Mucosa of descending colon (tissue), 3 donors: ENCODE results near the gene HMCN2. TPM values are rescaled to one million over a fixed set of nuclear protein-coding genes. Genes with fewer than 3 reads are reported as not detected.
"Not testable (repeated sequence)": the region's sequence is repeated elsewhere in the genome, so short reads cannot be mapped to it uniquely, and the experiment has no call there.

Experiments used
- ATAC-seq: fragments of 200-7000 bp; cut with Tn5 transposase; one replicate; pipeline ENCODE4 v1.9.1; 2020; ENCODE audit warnings: mild to moderate bottlenecking, moderate library complexity
- DNase-seq, 3 donors: peaks; one replicate each; pipeline ENCODE4 v3.0.0-alpha.2; 2020
- H3K36me3 ChIP-seq: fragments of 200-600 bp; one replicate; pipeline ENCODE4 v1.8.0; 2021; ENCODE audit warnings: low read depth, mild to moderate bottlenecking
- H3K4me1 ChIP-seq: fragments of 200-600 bp; one replicate; pipeline ENCODE4 v1.8.0; 2021; ENCODE audit warnings: low read depth, mild to moderate bottlenecking
- H3K4me3 ChIP-seq: fragments of 200-600 bp; one replicate; pipeline ENCODE4 v1.8.0; 2021; ENCODE audit warnings: mild to moderate bottlenecking
- H3K9me3 ChIP-seq: fragments of 200-600 bp; one replicate; pipeline ENCODE4 v1.8.0; 2021; ENCODE audit warnings: mild to moderate bottlenecking
- CTCF ChIP-seq: fragments of 200-600 bp; IDR thresholded peaks from one replicate; pipeline ENCODE4 v1.8.0; 2022; ENCODE audit warnings: antibody characterized with exemption, mild to moderate bottlenecking
- intact Hi-C, 2 donors: fragments of 100-400 bp; cut with DNase I in 1 of 2; cut with micrococcal nuclease in 1 of 2; formaldehyde crosslinking; loops; one replicate each; pipeline versions ENCODE4 v1.11.0 to v1.11.1; 2022; cut with DNase I, micrococcal nuclease
- total RNA-seq, 3 donors: library from RNA; stranded (reverse); fragmentation: NEBNext Ultra II Directional in 2 of 3; extraction: Animal tissue kit (Norgen Biotek cat#: 25700) in 2 of 3; gene quantifications; one replicate each; pipeline versions ENCODE4 v1.2.1 to v1.2.4, GENCODE V29; 2021 to 2023
- donor health status: DM: no; HTN: no; CAD: no; lungs with moderate emphysema.
- donor health status: DM: no; HTN: no; CAD: no.
- donor health status: DM: no; HTN: yes; CAD: no.

HMCN2 gene
- total RNA-seq, 3 donors from 2014 or later = 28.1 to 40.5 (median 33.2) TPM

- Histone ChIP-seq H3K9me3 (peaks cover 7% of the 10 kb centered on the region), H3K4me1 (peaks cover 11% of the 10 kb centered on the region), H3K36me3 (no peaks in the 10 kb centered on the region), H3K4me3 (no peak overlapping the region)
- no peak for DNase-seq
- no peak for TF ChIP-seq CTCF
- ATAC-seq = no peak
- intact Hi-C loops = no loop called here
These were observed 168.3 kb downstream of the HMCN2 start for GRCh38 chr9:130433947-130434262.

GRCh38 chr9:130434656-130435055 is 169.1 kb downstream of the HMCN2 start:
- H3K4me3 ChIP-seq, H3K36me3 ChIP-seq, H3K9me3 ChIP-seq, intact Hi-C loops, ATAC-seq, DNase-seq: not testable (repeated sequence)
- H3K4me1 ChIP-seq = peaks cover 11% of the 10 kb centered on the region

GRCh38 chr9:130437011-130437789 is 171.6 kb downstream of the HMCN2 start:
- DNase-seq (peak in 2 of 3 donors; percentile 17 to 19), ATAC-seq (no peak)
- peaks cover 14% of the 10 kb centered on the region for H3K9me3 ChIP-seq
- peaks cover 11% of the 10 kb centered on the region for H3K4me1 ChIP-seq
- TF ChIP-seq CTCF = no peak
- H3K4me3 ChIP-seq = no peak overlapping the region
- intact Hi-C loops = no loop called here
- no peaks in the 10 kb centered on the region for H3K36me3 ChIP-seq

- DNase-seq (peak in 2 of 3 donors; percentile 10 to 17), ATAC-seq (no peak)
- Histone ChIP-seq H3K4me1 (peaks cover 4% of the 10 kb centered on the region), H3K36me3 (no peaks in the 10 kb centered on the region), H3K9me3 (peaks cover 14% of the 10 kb centered on the region), H3K4me3 (no peak overlapping the region)
- intact Hi-C loops = no loop called here
- TF ChIP-seq CTCF = no peak
These were observed 172.9 kb downstream of the HMCN2 start for GRCh38 chr9:130438382-130438981.

- Histone ChIP-seq H3K4me3 (no peak overlapping the region), H3K9me3 (peaks cover 14% of the 10 kb centered on the region), H3K4me1 (peaks cover 8% of the 10 kb centered on the region), H3K36me3 (no peaks in the 10 kb centered on the region)
- intact Hi-C loops = no loop called here
- DNase-seq (no peak), ATAC-seq (no peak)
- TF ChIP-seq CTCF = no peak
These were observed 175.5 kb downstream of the HMCN2 start for GRCh38 chr9:130441031-130441430.

GRCh38 chr9:130442746-130443455 is 177.3 kb downstream of the HMCN2 start:
- Histone ChIP-seq H3K9me3 (peaks cover 14% of the 10 kb centered on the region), H3K4me3 (no peak overlapping the region), H3K36me3 (no peaks in the 10 kb centered on the region), H3K4me1 (peaks cover 17% of the 10 kb centered on the region)
- peak in 2 of 3 donors; percentile 21 to 37 for DNase-seq
- intact Hi-C loops = no loop called here
- no peak for TF ChIP-seq CTCF
- ATAC-seq = no peak
